Skeletal muscle cell (primary cell): Measurements from ENCODE around the gene JMJD8.

Experiments
- DNase-seq: peaks from one replicate; pipeline ENCODE4 v3.0.0-alpha.2; 2010; ENCODE audit warnings: low read depth
- H3K4me3 ChIP-seq: 2 replicates; pipeline ENCODE4 v1.5.1; 2011; ENCODE audit warnings: low read depth, mild to moderate bottlenecking, control low read depth, low read length, moderate library complexity

Gene JMJD8

DNA sequence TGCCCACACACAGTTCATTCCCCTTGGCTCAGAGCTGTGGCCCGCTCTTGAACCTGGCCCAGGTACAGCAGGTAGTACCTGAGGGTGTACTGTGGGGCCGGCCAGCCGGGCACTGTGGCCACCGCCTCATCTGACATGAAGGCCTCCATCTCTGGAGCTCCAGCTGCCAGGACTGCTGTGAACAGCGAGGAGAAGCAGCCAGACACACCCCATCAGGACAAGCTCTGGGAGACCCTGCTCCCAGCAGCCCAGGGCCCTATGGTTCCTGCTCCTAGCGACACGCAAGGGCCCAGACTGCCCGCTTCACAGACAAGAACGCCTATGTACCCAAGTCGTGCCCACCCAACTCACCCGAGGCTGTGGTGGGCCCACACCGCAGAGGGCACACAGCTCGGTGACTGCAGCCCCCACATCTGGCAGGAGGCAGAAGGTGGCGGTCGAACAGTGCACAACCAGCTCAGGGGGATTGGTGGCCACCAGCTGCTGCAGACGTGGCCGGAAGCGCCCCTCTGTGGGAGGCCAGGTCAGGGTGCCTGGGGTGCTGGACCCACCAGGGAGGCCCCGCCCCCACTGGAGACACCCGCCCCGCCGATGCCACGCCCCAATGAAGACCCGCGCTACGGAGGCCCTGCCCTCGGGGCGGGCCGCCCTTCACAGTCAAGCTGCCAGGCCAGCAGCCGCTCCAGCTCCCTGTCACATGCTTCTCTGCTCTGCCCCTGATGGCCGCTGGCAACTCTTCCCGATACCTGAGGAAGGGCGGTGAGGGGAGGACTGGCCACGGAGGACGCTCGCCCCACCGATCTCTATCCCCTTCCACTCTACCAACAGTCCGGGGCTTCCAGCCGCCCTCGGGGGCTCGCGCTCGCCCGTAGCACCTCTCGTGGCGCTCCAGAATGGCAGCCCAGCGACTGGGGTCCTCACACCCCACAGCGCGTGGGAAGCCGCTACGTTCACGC, 5.0 kb downstream of the JMJD8 start:
- no peak for DNase-seq

DNA sequence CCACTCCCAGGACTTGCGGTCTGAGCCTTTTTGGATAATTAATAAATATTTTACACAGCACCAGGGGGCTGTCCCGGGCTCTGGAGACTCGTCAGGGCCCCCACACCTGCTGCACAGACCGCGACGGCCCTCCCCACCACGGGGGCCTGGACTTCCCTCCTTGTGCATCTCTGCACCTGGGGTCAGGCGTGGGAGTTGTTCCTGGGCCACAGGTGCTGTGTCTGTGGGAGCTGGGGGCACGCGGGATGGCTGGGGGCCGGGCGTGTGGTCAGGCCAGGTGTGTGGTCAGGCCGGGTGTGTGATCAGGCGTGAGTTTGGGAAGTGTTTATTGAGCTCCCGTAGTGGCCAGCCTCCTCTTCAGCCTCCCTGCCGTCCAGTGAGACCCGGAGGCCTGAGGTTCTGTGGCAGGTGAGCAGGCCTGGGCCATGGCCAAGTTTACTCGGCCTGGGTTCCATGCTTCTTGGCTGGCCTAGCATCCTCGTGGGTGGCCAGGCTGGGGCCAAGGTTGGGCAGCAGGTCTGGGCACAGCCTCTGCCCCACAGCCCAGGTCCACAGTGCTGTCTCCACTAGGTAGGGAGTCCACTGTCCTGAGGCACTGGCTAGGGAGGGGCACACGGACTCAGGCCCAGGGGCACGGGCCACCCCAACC, 5.8 kb downstream of the JMJD8 start:
- no peak overlapping the region for H3K4me3 ChIP-seq
- DNase-seq, result no peak

More for the DNA sequence above, 5.0 kb downstream of the JMJD8 start:
- peak overlapping the region; percentile 56 for H3K4me3 ChIP-seq

DNA sequence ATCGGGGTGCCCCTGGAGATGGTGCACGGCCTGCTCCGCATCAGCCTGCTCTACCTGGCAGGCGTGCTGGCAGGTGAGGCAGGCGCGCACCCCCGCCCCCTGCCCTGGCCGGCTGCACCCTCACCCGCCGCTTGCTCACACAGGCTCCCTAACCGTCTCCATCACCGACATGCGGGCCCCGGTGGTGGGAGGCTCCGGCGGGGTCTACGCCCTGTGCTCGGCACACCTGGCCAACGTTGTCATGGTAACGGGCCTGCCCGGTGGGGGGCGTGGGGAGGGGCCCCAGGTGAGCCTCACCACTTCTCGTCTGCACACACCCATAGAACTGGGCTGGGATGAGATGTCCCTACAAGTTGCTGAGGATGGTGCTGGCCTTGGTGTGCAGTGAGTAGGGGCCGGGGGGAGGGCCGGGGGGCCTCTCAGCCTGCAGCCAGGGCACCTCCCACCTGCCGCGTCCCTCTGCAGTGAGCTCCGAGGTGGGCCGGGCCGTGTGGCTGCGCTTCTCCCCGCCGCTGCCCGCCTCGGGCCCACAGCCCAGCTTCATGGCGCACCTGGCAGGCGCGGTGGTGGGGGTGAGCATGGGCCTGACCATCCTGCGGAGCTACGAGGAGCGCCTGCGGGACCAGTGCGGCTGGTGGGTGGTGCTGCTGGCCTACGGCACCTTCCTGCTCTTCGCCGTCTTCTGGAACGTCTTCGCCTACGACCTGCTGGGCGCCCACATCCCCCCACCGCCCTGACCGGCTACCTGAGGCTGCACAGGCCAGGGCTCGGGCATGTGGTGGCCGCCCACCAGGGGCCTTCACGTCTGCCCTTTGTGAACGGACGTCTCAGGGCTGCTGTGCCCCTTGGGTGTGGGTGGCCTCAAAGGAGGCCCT, 6.6 kb downstream of the JMJD8 start:
- H3K4me3 ChIP-seq, result no peak overlapping the region
- DNase-seq, result no peak

- no peak for DNase-seq
- H3K4me3 ChIP-seq, result no peak overlapping the region
Measured at GRCh38 chr16:676913-677312, 7.2 kb downstream of the JMJD8 start.

- no peak overlapping the region for H3K4me3 ChIP-seq
- DNase-seq, result no peak
Measured at GRCh38 chr16:676565-676902, 7.6 kb downstream of the JMJD8 start.

- H3K4me3 ChIP-seq, result peak overlapping the region; percentile 43
- no peak for DNase-seq
Measured at GRCh38 chr16:675884-676564, 8.1 kb downstream of the JMJD8 start.

- H3K4me3 ChIP-seq, result peak within 1 kb of the TSS; percentile 43
- DNase-seq, result no peak
Measured at GRCh38 chr16:674968-675883, 8.9 kb downstream of the JMJD8 start, which contains the start of gene RHBDL1. RHBDL1 (plus strand) TSS chr16:675671; CDS start chr16:675791, 120 bp downstream.

DNA sequence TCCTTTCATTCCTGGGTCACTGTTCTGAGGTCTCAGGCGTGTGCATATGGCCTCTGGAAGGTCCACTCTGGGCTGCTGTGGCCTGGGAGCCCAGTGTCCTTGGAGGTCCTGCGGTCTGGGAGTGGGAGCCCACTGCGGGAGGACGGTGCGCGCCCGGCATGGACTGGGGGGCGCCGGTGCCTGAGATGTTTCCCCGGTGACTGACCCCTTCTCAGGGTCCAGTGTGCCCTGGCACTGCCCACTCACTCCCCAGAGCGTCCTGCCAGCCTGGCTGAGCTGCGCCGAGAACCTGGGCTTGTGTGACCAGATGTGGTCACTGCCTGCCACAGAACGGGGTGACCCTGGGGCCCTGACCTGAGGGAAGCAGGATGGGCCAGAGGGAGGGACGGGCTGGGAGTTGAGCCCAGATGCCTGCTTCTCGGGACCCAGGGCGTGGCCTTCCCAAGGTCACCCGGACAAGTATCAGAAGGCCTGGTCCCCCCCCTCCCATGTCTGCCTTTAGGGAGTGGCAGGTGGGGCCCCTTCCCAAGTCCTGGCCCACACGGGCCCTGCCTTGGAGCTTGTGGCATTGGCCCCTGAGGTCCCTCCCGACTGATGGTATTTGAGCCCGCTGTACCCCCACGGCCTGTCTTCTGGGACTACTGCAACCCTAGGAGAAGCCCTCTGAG, 9.8 kb downstream of the JMJD8 start:
- no peak overlapping the region for H3K4me3 ChIP-seq

GRCh38 chr16:673399-673991, 10.6 kb downstream of the JMJD8 start:
- no peak overlapping the region for H3K4me3 ChIP-seq
- DNase-seq, result no peak

More for the DNA sequence above, 9.8 kb downstream of the JMJD8 start:
- no peak for DNase-seq

DNA sequence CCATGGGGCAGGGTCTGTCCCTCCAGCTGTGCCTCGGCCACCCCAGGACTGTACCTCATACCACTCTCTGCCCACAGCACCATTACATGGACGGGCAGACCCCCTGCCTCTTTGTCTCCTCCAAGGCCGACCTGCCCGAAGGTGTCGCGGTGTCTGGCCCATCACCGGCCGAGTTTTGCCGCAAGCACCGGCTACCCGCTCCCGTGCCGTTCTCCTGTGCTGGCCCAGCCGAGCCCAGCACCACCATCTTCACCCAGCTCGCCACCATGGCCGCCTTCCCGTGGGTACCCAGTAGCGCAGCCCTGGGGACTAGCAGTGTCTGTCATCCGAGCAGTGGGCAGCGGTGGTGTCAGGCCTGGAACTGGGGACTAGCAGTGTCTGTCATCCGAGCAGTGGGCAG, 11.3 kb downstream of the JMJD8 start:
- no peak for DNase-seq
- H3K4me3 ChIP-seq, result no peak overlapping the region

DNA sequence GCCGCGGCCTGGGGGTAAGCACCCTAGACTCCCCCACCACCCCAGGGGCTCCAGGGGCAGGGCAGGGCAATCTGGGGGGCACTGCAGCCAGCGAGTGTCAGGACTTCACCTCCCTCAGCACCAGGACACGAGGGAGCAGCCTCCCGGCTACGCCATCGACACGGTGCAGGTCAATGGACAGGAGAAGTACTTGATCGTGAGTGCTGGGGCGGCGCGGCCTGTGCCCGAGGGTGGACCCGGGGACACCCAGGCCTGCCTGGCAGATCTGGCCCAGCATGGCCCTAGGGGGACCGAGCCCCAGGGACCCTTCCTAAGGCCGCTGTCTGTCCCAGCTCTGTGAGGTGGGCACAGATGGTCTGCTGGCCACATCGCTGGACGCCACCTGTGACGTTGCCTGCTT, 11.8 kb downstream of the JMJD8 start:
- DNase-seq, result no peak
- H3K4me3 ChIP-seq, result no peak overlapping the region

DNA sequence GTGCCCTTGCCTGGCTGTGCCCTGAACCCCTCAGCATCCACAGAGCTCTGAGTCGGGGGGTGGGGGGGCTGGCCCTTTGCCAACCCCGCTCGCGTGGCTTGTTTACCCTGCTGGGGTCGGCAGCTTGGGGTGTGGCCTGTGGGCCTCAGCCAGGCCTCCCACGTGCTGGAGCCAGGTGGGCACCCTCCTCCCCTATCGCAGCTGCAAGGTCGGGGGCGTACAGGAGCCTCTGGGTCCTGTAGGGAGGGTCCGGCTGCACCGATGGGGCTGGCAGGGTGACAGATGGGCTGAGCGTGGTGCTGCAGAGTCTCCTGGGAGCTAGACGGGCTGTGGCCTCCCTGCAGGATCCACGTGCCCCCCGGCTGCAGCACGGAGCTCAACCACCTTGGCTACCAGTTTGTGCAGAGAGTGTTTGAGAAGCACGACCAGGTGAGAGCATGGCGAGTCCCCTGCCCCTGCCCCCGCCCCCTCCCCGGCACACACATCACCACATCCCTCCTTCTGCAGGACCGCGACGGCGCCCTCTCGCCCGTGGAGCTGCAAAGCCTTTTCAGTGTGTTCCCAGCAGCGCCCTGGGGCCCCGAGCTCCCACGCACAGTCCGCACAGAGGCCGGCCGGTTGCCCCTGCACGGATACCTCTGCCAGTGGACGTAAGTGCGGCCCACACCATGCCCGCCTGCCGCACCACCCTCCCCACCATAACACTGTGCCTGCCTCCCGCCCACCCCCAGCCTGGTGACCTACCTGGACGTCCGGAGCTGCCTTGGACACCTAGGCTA, 12.6 kb downstream of the JMJD8 start:
- DNase-seq, result no peak
- H3K4me3 ChIP-seq, result no peak overlapping the region

- H3K4me3 ChIP-seq, result no peak overlapping the region
- DNase-seq, result no peak
Measured at GRCh38 chr16:670485-671352, 13.4 kb downstream of the JMJD8 start.

- H3K4me3 ChIP-seq, result no peak overlapping the region
- DNase-seq, result no peak
Measured at GRCh38 chr16:669666-670065, 14.5 kb downstream of the JMJD8 start.

DNA sequence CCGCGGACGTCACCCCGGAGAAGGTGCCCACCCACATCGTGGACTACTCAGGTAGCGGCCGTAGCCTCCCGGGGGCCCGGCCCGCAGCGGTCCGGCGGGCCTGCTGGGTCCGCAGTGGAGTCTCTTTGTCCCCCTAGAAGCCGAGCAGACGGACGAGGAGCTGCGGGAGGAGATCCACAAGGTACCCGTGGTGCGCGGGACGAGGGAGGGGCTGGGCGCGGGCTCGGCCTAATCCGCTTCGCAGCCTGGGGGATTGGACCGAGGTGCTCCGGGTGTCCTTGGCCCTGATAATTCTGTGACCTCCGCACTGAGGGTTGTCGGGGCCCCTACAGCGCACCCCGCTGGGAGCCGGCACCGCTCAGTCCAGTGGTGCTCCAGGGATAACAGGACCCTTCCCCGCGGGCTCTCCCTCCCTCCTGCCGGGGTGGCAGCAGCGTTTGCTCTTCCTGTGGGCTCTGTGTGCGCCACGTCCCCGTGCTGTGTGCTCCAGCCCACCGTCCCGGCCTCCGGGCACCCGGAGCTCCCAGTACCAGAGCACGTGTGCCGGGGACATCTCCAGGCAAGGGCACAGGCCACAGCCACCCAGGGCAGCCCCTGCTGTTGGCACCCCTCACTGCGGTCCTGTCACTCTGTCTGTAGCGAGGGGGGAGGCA, 15.5 kb downstream of the JMJD8 start:
- peak overlapping the region; percentile 96 for H3K4me3 ChIP-seq
- DNase-seq, result no peak
